Stimulated activated naive CD8-positive, alpha-beta T cell treated with anti-CD3 and anti-CD28 coated beads, Interleukin-15, Interleukin-2, amounts not matched to agents 100 U/mL and 50 U/mL, for 24 hours (primary cell): ENCODE data around the gene CYB561A3.

Experiments
- ATAC-seq: fragments of 150-1000 bp; cut with Tn5 transposase; one replicate; pipeline ENCODE4 v1.10.0; 2021
- DNase-seq: peaks from one replicate; pipeline ENCODE4 v3.0.0; 2021

Gene CYB561A3

GRCh38 chr11:61369372-61370348 is 8.0 kb upstream of the CYB561A3 start:
- DNase-seq (no peak), ATAC-seq (no peak)

- ATAC-seq: no peak
- no peak for DNase-seq
These were observed 7.0 kb upstream of the CYB561A3 start for GRCh38 chr11:61368646-61369045.

- DNase-seq: no peak
- no peak for ATAC-seq
These were observed 5.7 kb upstream of the CYB561A3 start for GRCh38 chr11:61367406-61367805.

- DNase-seq (no peak), ATAC-seq (no peak)
These were observed 2.5 kb upstream of the CYB561A3 start for GRCh38 chr11:61364012-61364675.

GRCh38 chr11:61362542-61362875 is 827 bp upstream of the CYB561A3 start:
- ATAC-seq (peak; percentile 9), DNase-seq (peak; percentile 21)

GRCh38 chr11:61361237-61361740 is 393 bp downstream of the CYB561A3 start:
- no peak for ATAC-seq
- no peak for DNase-seq

GRCh38 chr11:61359516-61359915 is 2.2 kb downstream of the CYB561A3 start:
- DNase-seq (no peak), ATAC-seq (no peak)

- DNase-seq (no peak), ATAC-seq (no peak)
These were observed 3.1 kb downstream of the CYB561A3 start for GRCh38 chr11:61358566-61358965.

GRCh38 chr11:61357894-61358239 is 3.8 kb downstream of the CYB561A3 start:
- ATAC-seq (no peak), DNase-seq (no peak)

GRCh38 chr11:61357233-61357893 is 4.3 kb downstream of the CYB561A3 start:
- ATAC-seq (no peak), DNase-seq (no peak)

GRCh38 chr11:61356706-61357105 is 5.0 kb downstream of the CYB561A3 start:
- ATAC-seq: no peak
- DNase-seq: peak; percentile 26

- DNase-seq (no peak), ATAC-seq (no peak)
These were observed 7.5 kb downstream of the CYB561A3 start for GRCh38 chr11:61354208-61354607.

GRCh38 chr11:61353131-61354067 is 8.3 kb downstream of the CYB561A3 start:
- ATAC-seq (no peak), DNase-seq (no peak)

- ATAC-seq: no peak
- DNase-seq: no peak
These were observed 9.6 kb downstream of the CYB561A3 start for GRCh38 chr11:61352038-61352437.

- DNase-seq (no peak), ATAC-seq (no peak)
These were observed 10.9 kb downstream of the CYB561A3 start for GRCh38 chr11:61350803-61351202.

- ATAC-seq (no peak), DNase-seq (no peak)
These were observed 11.3 kb downstream of the CYB561A3 start for GRCh38 chr11:61350336-61350735.

- no peak for ATAC-seq
These were observed 11.8 kb downstream of the CYB561A3 start for GRCh38 chr11:61349916-61350315.

GRCh38 chr11:61349189-61349751 is 12.4 kb downstream of the CYB561A3 start:
- DNase-seq: no peak
- no peak for ATAC-seq

More at GRCh38 chr11:61349916-61350315, 11.8 kb downstream of the CYB561A3 start:
- no peak for DNase-seq

GRCh38 chr11:61347916-61348461 is 13.7 kb downstream of the CYB561A3 start:
- DNase-seq: no peak
- no peak for ATAC-seq

GRCh38 chr11:61345954-61346843 is 15.5 kb downstream of the CYB561A3 start:
- DNase-seq (no peak), ATAC-seq (no peak)
